Activated CD4-positive, CD25-positive, alpha-beta regulatory T cell treated with anti-CD3 and anti-CD28 coated beads, Interleukin-2, amount 50 U/mL, for 16 hours (primary cell): ENCODE measurements around the gene FNDC5.
"Not testable (repeated sequence)": the region's sequence is repeated elsewhere in the genome, so short reads cannot be mapped to it uniquely, and the experiment has no call there.

Experiments
- DNase-seq: peaks from one replicate; pipeline ENCODE4 v3.0.0-alpha.2; 2020; ENCODE audit warnings: low read depth, low spot score

Gene FNDC5

GRCh38 chr1:32870615-32871363 is at the start of gene FNDC5:
Gene FNDC5 (minus strand): TSS chr1:32870912.
- DNase-seq, result no peak

GRCh38 chr1:32919811-32920733 is 49.4 kb upstream of the FNDC5 start:
- DNase-seq, result no peak

- DNase-seq, result no peak
Measured at GRCh38 chr1:32918179-32918578, 47.5 kb upstream of the FNDC5 start.

GRCh38 chr1:32917521-32917920 is 46.8 kb upstream of the FNDC5 start:
- DNase-seq, result no peak

- no peak for DNase-seq
Measured at GRCh38 chr1:32915766-32916706, 45.3 kb upstream of the FNDC5 start.

GRCh38 chr1:32910319-32910718 is 39.6 kb upstream of the FNDC5 start:
- DNase-seq, result no peak

- no peak for DNase-seq
Measured at GRCh38 chr1:32907435-32907834, 36.7 kb upstream of the FNDC5 start.

- no peak for DNase-seq
Measured at GRCh38 chr1:32906654-32907053, 35.9 kb upstream of the FNDC5 start.

GRCh38 chr1:32905588-32905987 is 34.9 kb upstream of the FNDC5 start:
- DNase-seq, result not testable (repeated sequence)

- no peak for DNase-seq
Measured at GRCh38 chr1:32904797-32905196, 34.1 kb upstream of the FNDC5 start.

GRCh38 chr1:32903991-32904785 is 33.5 kb upstream of the FNDC5 start:
- no peak for DNase-seq

GRCh38 chr1:32902535-32902920 is 31.8 kb upstream of the FNDC5 start:
- no peak for DNase-seq

- no peak for DNase-seq
Measured at GRCh38 chr1:32901823-32902534, 31.3 kb upstream of the FNDC5 start.

GRCh38 chr1:32900956-32901822 is 30.5 kb upstream of the FNDC5 start, which contains the start of gene TMEM54:
Gene TMEM54 (minus strand): TSS chr1:32901389. CDS start chr1:32901238, 151 bp downstream.
- no peak for DNase-seq

- DNase-seq, result no peak
Measured at GRCh38 chr1:32900371-32900955, 29.8 kb upstream of the FNDC5 start.

GRCh38 chr1:32899586-32900296 is 29.0 kb upstream of the FNDC5 start:
- no peak for DNase-seq

GRCh38 chr1:32898958-32899357 is 28.2 kb upstream of the FNDC5 start:
- DNase-seq, result no peak

GRCh38 chr1:32898056-32898455 is 27.3 kb upstream of the FNDC5 start:
- DNase-seq, result no peak
